Stimulated activated CD4-positive, alpha-beta T cell treated with anti-CD3 and anti-CD28 coated beads, Interleukin-1b, Interleukin-23, amount 100 ng/mL, for 24 hours (primary cell): ENCODE data around the gene GRIA4.
"Not testable (repeated sequence)": the region's sequence is repeated elsewhere in the genome, so short reads cannot be mapped to it uniquely, and the experiment has no call there.

Experiments used
- DNase-seq, 4 experiments: peaks; one replicate each; pipeline ENCODE4 v3.0.0-alpha.2; 2020; ENCODE audit warnings: low read depth in 4 of 4, low spot score in 1 of 4

Gene GRIA4

GRCh38 chr11:105718641-105719040 is 108.8 kb downstream of the GRIA4 start:
- no peak for DNase-seq

- no peak for DNase-seq
These were observed 109.4 kb downstream of the GRIA4 start for GRCh38 chr11:105719073-105719822.

DNA sequence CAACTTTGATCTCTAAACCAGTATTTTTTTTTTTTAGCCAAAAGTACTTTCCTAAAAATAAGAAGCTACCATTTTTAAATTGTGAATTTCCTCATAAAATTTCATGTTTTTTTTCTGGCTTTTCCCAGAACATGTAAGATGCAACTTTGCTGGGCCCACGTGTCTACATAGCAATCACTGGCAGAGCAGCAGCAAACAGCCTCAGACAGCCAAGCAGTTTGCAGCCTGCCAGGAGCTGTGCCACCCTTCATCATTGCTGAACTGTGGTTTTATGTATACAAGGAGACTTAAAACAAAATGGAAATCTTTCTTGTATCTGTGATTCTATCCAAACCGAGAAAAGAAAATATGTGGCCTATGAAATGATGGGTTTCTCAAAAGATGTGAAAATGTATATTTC is 110.2 kb downstream of the GRIA4 start:
- no peak for DNase-seq

GRCh38 chr11:105723269-105723668 is 113.4 kb downstream of the GRIA4 start:
- no peak for DNase-seq

GRCh38 chr11:105732611-105733010 is 122.7 kb downstream of the GRIA4 start:
- no peak for DNase-seq

DNA sequence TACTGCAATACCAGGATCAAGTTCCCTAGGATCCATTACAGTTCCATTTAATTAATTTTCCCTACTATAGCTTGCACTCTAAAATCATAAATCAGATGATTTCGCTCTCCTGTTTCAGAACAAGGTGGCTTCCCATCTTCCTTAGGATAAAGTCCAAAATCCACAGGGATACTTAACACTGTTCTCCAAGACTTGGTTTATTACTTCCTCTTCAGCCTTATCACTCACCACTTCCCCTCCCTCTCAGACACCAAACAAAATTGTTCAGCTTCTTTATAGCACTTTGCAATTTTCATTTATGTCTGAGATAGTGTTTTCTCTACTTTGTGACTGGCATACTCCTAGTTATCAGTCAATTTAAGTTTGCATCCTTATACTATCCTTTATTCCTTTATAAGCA is 124.6 kb downstream of the GRIA4 start:
- no peak for DNase-seq

GRCh38 chr11:105738251-105738650 is 128.4 kb downstream of the GRIA4 start:
- no peak for DNase-seq

DNA sequence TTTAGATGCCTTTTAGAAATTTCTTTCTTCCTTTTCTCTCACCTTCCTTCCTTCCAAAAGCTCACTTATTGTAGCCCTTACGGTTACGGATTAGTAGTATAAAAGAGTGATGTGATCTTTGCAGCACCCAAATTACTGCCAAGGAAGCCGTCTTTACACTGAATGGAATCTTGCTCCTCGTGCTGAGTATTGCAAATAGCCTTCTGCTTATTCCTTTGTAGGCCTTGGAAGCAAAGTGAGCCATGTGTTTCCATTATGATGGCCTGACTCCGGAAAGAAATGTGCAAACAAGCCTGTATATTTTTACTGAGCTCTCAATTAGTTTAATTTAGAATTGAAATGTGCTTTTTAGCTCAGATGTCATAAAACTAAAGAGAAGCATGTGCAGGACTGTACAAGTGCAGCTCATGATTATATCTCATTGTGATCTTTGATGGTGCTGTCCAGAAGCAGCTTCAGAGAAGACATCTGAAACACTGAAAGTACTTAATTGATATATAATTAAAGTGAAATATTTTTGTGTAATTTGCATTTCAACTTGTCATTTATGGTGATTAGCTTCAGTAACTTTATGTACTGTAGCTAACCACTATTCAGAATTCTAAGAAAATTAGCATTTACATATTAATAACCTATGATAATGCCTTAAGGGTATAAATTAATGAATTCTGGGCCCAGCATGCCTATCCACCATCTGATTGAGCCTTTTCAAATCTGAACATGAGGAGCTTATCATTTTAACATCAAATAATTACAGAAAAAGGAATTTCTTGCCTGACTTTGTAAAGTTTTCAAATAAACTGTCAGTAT is 129.3 kb downstream of the GRIA4 start:
- DNase-seq: no peak

DNA sequence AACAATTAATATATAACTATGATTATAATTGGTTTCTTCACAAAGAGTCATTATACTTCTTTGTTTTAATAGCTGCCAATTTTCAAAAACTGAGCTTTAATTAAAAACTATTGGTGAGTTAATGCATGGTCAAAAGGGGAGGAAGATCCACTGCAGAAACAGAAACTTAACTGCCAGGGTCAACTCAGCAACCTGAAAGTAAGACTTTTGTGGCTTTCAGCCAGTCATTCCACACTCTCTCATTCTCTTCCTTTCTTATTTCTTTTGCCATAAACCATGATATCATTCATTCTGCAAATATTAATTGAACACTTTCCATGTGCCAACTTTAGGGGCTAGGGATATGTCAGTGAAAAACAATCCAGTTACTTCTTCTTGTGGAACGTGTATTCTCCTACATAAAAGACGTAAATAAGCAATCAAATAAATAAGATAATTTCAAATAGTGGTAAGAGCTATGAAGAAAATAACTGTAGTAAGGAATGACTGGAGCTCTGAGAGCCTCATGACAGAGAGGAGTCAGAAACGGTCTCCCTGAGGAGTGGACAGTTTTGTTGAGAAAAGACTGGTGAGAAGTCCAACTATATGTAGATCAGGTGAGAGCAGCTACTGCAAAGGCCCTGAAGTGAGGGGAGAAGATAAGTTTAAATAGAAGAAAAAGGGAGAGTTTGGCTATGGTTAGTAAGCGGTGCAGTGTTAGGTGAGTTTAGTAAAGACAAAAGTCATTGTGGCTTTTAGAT is 130.5 kb downstream of the GRIA4 start:
- no peak for DNase-seq

- DNase-seq: no peak
These were observed 131.7 kb downstream of the GRIA4 start for GRCh38 chr11:105741488-105742020.

GRCh38 chr11:105754260-105754659 is 144.4 kb downstream of the GRIA4 start:
- no peak for DNase-seq

DNA sequence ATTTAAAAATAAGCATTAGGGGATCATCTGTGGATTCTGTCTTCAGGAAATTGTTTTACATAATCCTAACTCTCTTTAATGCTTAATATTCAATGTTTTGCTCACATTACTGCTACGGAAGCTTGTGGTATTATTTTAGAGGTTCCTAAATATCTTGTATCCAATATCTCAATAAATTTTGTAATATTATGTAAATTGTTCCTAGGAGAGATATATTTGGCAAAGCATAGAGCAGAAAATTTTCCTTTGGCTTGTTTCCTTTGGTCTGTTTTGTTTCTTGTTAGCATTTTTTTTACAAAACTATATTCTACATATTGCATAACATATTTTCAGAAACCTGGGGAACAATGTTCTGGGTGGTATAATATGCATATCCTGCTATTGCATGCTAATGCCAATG is 144.8 kb downstream of the GRIA4 start:
- DNase-seq: no peak

DNA sequence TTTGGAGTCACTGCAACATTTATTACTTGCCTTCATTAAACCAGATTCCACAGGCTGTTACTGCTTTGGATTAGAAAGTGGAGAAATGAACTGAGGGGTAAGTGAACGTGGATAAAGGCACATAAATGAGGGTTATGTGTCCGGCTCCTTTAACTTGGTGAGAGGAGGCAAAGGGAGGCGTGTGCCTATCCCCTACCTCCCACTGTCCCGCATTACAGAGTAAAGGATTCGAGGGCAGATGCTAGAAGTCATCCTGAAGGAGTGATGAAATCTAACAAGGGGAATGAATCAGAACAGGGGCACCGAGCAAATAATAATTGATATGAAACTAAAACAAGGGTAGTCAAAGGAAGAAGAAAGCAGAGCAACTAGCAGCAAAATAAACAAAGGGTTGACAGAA is 147.2 kb downstream of the GRIA4 start:
- DNase-seq: no peak

GRCh38 chr11:105763594-105763993 is 153.7 kb downstream of the GRIA4 start:
- DNase-seq: no peak

DNA sequence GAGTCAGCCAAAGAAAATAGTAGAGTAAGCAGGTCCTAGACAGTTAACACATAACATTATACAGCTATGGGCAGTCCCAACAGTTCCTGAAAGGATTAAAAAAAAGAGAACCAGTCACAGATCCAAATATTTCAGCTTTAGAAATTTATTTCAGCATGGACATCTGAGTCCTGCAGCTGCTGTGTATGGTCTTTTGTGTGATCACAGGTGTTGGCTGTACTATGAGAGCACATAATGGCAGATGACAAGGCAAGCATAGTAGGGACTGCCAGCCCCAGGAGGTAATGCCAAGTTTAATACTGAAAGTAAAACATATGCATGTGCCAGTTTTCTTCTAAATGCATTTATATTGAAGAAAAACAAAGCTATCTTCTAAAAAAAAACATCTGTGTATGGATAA is 158.1 kb downstream of the GRIA4 start:
- no peak for DNase-seq

DNA sequence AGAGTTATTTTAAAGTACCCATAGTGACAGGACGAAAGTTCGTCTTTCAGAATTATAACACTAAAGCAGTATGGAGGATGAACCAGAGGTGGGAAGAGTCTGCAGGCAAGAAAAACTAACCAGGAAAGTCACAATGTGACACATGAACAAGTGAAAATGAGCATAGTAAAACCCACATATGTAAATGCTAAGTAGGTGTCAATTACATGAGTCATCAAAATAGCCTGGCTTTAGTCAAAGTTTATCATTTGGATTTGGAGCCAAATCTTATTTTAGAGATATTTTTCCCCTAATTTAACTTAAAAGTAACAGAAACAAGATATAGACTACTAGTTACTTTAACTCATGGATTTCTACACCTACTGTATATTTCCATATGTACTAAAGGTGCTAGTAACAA is 159.8 kb downstream of the GRIA4 start:
- no peak for DNase-seq

GRCh38 chr11:105773452-105773851 is 163.6 kb downstream of the GRIA4 start:
- DNase-seq: not testable (repeated sequence)

DNA sequence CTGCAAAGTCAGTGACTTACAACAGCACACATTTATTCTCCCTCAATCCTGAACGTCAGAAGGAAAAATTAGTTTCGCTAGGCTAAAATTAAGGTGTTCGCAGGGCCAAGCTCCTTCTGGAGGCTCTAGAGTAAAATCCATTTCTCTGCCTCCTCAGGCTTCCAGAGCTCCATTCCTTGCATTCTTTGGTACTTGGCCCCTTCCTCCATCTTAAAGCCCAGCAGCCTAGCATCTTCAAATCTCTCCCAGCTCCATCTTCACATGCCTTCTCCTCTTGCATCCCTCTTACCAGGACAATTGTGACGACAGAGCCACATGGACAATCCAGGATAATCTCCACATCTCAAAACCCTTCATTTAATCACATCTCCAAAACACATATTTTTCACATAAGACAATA is 165.0 kb downstream of the GRIA4 start:
- DNase-seq: no peak

DNA sequence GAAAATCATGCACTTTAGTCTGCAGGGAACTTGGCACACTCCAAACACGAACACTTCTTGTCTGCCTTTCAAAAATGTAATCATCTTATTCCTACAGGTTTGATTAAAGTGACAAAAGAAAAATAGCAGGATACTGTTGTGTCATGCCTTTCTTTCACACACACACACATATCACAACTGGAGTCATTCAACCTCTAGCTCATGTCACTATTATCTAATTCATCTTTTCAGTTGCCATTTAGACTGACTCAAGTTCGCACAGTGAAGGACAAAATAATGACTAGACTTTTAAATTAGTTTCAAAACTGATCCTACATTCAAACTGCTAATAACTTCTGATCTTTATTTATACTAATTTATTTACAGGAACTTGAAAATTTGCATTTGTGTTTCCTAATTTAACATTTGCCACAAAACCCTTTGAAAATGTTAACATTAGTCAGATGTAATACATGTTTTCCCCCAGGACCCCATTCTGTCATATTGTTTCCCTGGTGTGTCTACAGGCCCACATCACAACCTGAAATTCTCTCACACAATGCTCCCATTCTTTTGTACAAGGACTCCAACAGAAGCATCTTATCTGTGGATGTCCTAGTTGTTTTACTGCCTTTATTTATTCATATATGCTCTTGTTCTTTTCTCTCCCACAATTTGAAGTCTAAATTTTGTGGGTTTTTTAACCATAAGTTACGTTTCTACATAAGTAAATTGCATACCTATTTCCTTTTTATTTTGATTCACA is 171.1 kb downstream of the GRIA4 start:
- no peak for DNase-seq

- DNase-seq: no peak
These were observed 171.9 kb downstream of the GRIA4 start for GRCh38 chr11:105781807-105782206.

GRCh38 chr11:105783216-105783615 is 173.3 kb downstream of the GRIA4 start:
- no peak for DNase-seq
